HL-60/S4 treated with phorbol 12-myristate 13-acetate at 8.2 ng/mL for 4 days and 3 days (cell line): ENCODE results near the gene CLMN.
"Not testable (repeated sequence)": the region's sequence is repeated elsewhere in the genome, so short reads cannot be mapped to it uniquely, and the experiment has no call there.

Experiments
- in situ Hi-C: fragments of 300-500 bp; cut with MboI; formaldehyde crosslinking; loops from 2 replicates; pipeline ENCODE4 v1.15.0; 2022; ENCODE audit warnings: low sequenced_read_pairs

The CLMN gene

DNA sequence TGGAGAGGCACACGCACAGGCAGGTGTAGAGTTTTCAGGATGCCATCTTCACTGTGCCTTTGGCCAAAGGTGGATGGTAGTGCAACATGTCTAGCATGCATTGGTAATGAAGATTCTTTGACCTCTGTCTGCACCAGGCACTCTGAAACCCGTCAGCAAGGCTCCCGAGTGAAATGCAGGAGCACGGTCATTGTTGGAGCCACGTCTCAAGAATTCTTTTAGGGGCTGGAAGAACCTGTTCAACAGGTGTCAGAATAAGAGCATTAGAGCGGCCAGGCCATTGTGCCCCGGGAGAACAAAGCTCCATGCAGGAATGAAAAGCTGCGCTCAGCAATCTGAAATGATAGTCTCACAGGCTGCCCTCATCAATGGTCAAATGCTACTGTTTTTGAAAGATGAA is 122.2 kb downstream of the CLMN start:
- in situ Hi-C loops = no loop called here

DNA sequence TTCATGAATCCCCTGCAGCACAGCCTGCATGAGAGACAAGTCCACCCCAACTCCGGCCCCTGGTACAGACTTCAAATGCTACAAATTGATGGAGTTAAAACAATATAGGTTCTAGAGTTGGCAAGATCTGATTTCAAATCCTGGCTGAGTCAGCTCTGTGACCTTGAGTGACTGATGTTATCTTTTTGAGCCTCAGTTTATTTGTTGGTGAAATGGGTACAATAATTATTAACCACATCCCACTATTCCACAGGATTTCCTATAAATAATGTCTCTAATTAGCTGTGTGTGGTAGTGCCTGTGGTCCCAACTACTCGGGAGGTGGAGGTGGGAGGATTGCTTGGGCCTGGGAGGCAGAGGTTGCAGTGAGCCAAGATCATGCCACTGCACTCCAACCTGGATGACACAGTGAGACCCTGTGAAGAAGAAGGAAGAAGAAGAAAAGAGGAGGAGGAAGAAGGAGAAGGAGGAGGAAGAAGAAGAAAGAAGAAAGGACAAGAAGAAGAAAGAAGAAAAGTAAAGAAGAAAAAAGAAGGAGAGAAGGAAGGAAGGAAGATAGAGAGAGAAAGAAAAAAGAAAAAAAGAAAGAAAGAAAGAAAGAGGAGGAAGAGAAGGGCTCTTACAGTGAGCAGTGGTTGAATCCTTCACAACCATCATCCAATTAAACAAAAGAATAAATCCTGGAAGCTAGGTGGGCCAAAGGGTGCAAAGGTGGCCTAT is 122.7 kb downstream of the CLMN start:
- in situ Hi-C loops = no loop called here

DNA sequence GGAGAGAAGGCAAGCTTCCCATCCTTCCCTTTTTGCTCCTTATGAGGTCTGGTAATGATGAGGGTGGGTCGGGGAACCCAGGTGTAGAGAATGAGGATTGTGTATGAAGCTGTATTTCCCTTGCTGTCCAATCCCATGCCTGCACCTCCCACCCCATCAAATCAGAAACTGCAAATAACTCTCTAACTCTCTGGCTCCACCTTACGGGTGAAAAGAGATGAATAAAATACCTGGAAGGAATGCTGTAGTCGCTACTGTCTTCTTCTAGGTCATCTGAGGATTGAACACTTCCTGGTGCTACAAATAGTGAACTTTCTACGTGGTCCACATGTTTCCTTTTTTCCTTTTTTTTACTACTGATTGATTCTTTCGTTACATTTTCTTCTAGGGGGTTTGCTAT is 123.4 kb downstream of the CLMN start:
- in situ Hi-C loops = no loop called here

DNA sequence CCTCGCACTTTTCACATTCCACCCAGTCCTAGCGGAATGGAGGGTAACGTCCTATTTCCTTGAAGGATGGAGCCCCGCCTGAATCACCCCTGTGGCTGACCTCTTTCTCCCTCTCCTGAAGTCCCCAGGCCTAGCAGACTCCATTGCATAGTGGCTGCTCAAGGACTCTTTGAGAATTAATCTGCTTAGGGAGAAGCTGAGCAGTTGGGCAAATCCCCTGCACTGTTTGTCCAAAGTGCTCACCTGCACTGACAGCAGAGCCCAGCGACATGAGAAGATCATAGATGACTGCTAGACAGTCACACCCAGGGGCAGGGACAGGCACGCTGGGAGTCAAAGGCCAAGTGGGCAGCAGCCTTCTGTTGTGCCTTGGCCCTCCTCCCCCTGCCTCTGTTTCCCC is 124.7 kb downstream of the CLMN start:
- in situ Hi-C loops = no loop called here

DNA sequence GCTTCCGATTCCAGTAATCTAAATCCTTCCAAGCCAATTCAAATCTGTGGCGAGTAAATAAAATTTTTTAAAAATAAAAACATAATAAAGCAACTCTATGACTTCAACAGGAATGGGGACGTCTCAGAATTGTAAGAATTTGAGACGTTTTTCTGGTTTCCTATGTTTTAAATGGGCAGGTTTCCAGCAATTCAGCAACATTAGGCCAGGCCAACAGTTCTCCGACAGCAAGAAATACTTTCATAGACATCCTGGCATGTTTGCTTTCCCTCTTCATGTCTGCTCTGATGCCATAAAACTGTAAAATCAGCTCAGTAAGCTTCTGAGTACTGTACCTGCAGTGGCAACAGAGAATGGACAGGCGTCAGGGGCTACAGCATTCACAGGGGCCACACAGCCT is 126.6 kb downstream of the CLMN start:
- in situ Hi-C loops = no loop called here

DNA sequence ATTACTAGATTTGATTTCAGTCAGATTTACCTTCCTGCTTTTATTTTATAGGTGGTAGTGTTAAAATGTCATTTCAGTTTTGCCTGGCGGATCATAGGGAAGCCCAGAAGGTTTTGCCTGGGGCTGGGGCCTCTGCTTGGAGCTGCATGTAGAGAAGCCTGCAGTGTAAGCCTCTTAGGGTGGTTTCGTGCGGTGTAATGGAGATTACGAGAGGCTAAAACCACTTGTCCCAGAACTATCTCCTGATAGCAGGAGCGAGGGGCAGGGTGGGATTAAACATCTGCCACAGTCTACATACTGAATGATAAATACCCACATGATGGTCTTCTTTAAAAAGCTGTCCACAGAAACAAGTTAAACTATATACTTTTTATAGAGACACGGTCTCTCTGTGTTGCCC is 127.4 kb downstream of the CLMN start:
- in situ Hi-C loops = no loop called here

DNA sequence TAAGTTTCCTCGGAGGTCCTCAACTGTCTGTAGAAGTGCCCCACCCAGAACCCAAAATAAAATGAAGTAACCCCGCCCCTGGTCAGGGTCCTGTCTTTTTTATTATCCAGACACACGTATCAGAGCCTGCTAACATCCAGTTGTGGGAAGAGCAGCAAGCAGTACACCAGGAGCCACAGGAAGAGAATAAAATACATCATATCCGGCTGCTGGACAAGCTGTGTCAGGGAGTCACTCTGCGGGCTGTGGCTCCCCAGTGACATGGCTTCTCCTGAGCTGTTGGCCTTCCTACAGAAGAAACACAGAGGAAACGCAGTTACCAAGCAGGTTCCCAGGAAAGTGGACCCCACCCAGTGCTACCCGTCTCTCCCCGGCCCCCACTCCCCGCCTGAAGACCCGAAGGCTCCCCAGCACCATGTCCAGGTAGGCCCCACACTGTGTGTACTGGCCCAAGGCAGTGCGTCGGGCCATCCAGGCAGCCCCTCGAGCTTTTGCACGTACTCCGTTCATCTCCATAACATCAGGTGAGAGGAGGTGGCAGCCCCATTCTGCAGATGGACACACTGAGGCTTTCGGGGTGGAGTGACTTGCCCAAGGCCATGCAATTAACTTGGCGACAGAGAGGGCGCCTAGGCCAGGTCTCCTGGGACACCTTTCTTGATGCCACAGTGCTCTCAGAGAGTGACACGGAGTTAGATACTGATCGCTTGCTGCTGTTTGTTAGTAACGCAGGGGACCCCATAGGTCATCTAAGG is 128.1 kb downstream of the CLMN start:
- in situ Hi-C loops = no loop called here

DNA sequence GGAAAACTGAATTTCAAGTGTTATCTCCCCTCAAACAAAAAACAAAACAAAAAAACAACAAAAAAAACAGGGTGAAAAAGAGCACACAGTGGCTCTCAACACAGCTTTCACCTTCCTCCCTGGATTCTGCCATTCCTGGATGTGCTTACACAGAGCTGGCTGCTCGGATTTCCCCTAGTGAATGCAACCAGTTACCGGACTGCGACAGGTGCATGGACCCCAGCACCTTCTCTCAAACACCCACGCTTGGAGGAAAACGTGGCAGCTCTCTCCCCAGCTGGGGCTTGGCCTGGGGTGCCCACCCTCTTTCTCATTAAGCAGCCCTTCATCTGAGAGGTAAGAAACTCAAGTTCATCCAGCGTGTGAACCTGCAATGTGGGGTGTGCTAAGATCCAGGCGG is 128.9 kb downstream of the CLMN start:
- in situ Hi-C loops = no loop called here

DNA sequence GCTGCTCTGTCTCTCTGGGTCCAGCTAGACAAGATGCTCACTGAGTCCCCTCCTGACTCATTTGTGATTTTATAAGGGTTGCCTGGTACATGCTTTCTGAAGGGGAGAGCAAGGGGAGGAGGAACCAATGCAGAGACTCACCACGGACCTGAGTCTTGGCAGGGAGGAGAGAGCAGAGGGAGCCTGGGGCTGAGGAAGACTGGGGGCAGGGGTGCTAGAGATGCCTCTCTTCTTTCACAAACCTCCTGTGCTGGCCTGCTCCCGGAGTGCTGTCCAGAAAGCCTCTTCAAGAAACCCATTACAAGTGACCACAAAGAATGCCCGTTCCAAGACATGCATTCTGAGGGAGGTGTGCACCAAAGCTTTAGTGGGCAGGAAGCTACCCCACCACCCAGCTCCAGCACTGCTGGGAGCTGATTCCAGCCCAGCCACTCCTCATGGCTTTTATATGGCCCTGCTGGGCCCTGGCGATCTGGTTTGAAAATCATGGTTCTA is 129.3 kb downstream of the CLMN start:
- in situ Hi-C loops = no loop called here

DNA sequence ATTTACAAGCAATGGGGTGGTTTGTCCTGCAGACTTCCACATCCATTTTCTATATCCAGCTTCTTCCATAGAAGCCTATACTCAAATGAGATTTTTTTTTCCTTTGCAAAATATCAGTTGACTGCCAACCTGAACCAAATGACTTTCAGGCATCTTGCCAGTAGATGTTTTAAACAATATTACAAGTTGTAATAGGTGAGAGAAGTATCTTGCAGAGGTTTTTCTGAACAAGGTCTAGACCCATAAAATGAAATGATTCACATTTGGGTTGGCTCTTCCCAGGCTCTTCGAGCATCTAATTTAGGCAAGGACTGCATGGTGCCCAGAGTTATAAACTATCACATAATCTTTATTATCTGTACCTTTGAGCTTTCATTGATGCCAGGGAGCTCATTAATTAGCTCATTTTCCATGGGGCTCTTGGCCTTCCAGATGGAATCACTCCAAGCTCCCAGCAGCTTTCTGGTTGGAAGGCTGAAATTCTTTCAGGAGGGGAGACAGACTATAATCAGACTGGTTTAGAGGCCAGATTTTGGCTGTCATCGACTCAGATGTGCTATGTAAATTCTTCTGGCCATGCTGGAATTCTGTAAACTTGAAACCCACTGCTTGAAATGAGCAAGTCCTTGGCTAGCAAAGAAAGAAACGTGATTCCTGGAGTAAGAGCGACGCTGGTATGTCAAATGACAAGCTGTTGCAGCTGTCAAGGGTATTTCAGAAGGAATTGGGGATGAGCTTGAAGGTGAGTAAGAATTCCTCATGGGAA is 130.2 kb downstream of the CLMN start:
- in situ Hi-C loops = no loop called here

DNA sequence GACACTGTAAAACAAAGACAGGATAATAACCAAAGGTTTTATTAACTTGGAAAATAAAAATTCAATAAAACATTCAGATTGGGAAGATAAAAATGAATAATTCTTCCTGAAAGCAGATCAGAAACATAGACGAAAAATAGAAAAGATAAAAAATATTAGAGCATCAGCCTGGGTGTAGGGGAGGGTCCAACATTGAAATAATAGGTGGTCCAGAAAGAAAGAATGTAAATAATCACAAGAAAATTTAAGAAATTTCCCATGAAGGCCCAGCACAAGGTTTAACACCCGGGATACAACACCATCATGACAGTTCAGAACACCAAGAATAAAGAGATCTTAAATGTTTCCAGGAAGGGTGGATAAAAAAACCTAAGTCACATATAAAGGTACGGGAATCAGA is 131.3 kb downstream of the CLMN start:
- in situ Hi-C loops = no loop called here

DNA sequence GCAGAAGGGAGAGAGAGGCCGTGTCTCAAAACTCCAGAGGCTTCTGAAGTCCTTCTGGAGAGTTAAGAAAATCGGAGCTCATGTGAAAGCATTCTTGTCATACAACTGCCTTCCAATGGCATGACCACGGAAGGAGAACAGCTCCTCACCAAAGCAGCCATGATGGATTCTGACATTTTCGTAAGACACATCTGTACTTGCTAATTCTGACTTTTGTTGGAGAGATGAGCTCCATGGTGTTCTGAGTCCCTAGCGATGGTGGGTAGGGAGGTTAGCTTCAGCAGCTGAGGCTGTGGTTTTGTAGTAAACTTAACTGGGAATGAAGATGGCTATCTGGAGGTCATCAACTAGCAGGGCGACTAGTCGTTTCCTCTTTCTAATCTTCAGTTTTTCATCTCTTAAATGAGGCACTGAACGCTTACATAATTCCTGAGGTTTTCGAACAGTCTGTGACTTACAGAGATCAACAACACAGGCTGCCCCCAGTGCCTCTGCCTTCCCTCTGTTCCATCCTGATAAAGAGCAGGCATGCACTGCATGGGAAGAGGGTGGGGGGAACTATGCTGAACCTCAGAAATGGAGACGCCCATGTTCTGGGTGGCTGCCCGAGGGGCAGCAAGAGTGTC is 133.8 kb downstream of the CLMN start:
- in situ Hi-C loops = no loop called here

DNA sequence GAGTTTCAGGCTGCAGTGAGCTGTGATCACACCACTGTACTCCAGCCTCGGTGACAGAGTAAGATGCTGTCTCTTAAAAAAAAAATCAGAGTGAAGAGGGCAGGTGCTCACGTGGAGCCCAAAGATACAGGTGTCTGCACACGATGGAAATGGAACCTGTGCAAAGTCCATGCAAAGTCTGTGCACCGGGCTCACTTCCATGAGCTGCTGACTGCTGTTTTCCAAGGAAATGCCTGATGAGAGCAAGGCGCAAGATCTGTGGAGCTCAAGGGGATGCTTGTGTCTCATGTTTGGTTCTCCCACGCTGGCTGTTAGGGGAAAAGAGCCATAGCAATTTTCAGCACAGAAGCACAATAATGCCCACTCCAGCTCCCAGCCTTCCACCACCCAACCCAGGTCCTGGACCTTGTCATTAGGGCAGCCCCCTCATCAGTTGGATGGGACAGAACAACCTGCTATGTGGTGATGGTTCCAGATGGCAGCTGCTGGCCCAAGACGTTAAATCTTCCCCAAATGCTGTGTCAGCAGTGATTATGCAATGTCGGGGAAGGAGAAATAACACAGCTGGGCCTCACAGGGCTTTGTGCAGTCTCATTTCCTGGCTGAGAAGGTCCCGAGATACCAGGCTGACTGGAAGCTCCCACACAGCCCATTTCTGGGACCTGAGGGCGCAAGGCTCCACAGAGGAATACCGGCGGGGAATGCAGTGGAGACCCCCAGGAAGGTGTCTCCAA is 134.5 kb downstream of the CLMN start:
- in situ Hi-C loops = no loop called here

DNA sequence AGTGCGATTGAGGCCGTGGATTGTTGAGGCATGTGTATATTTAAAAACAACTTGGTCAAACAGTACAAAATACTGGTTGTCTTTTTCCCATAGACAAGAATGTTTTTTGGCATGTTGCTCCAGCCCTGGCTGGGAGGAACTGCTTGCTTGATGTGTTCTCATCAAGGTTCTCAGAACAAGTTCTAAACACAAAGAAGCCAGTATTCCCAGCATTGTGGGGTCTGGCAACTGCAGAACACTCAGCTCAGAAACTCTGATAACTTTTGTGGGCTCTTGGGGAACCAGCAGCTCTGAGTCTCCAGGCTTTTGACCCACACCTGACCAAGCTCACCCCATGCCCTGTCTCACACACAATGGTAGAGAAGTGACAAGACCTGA is 135.3 kb downstream of the CLMN start:
- in situ Hi-C loops = no loop called here

DNA sequence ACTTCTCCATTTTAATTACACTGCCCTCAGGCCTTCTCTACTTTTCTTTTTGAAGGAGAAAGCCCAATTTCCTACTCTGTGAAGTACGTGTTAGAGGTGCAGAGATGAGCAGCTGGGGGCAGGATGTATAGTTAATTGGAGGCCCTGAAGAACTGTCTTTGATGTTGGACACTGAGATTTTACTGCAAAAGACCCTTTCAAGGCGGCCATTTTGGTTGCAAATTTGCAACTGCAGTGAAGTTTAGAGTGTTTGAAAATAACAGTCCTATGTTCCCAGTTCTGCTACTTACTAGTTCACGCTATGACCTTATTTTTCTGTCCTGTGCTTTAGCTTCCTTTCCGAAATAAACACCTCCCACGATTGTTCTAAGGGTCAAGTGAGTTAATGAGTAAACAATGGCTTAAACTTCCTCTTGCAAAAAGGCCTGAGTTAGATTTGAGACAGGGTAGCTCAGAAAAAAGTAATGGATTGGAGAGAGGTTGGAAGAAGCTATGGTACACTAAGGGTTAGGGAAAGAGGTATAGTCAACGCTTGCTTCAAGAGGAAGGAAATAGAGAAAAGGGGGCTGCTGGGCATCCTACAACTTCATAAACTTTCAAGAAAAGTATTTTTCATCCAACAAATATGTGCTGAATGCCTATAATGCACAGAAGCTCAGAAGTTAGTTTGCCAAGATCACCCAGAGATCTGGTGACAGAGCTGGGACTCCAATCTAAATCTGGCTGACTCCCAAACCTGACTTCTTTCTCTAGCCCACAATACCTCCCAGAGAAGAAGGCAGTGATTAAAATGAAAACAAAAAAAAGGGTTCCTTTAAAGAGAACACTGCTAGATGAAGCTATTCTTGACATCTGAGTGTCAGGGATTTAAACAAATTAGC is 135.9 kb downstream of the CLMN start:
- in situ Hi-C loops = no loop called here

DNA sequence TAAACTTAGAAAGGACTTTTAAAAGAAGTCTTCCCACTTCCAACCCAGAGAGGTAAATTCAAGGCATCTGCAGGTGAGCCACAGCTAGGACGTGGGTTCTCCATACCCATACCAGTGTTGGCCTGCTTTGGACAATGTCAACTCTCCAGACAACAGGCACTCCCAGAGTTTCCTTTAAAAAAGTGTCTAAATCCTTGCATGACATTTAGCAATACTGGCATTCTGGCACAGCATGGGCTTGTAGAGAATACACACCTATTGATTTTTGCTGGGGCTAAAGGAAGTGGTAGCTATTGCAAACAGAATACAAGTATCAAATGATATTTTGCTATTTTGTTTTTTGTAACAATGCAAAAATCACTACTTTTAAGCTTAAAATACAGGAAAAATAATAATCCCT is 136.6 kb downstream of the CLMN start:
- in situ Hi-C loops = no loop called here

DNA sequence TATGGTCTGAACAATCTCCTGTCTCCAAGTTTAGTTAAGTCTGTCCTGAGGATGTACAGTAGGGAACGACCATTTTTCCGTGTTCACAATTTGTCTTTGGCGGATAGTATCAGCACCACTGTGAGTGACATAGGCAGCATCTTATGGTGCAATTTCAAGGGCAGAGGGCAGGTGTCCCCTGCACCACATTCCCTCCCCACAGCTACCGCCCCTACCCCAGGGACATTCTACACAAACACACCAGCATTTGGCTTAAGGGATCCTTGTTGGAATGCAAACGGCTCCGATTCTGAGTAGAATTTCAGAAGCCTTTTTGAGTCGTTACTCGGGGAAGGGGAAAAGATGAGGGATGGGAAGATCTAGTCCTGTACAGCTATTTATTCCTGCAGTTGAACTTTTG is 137.3 kb downstream of the CLMN start:
- in situ Hi-C loops = no loop called here

DNA sequence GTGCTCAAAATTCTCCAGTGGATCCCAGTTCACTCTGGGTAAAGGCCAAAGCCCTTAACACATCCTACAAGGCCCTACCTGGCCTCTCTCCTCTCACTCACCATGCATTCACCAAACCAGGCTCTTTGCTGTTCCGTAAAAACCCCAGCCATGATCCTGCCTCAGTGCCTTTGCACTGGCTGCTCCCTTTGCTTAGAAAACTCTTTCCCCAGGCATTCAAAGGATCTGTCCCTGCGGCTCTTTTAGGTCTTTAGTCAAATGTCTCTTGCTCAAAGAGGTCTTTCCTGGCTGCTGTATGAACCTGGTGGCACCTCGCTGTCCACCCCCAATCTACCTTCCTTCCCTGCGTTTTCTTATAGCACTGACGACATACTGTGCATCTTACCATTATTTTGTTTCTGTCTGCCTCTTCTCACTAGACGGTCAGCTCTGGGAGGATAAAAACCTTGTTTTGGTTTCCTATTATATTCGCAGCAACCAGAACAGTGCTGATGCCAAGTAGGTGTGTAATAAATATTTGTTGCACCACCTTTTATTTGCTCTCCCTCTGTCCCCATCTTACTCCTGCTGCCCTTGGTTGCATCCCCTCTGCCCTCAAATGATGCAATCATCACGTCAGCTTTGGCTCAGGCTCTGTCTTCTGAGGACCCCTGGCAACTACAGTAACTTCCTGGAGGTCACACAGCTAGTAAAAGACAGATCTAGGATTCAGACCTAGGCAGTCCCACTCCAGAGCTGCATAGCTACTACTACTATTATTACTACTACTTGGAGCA is 138.6 kb downstream of the CLMN start:
- in situ Hi-C loops = no loop called here

DNA sequence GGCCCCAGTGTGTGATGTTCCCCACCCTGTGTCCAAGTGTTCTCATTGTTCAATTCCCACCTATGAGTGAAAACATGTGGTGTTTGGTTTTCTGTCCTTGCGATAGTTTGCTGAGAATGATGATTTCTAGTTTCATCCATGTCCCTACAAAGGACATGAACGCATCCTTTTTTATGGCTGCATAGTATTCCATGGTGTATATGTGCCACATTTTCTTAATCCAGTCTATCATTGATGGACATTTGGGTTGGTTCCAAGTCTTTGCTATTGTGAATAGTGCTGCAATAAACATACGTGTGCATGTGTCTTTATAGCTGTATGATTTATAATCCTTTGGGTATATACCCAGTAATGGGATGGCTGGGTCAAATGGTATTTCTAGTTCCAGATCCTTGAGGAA is 144.0 kb downstream of the CLMN start:
- in situ Hi-C loops = not testable (repeated sequence)
